ENCODE data around the gene CHST12.
"Not testable (repeated sequence)": the region's sequence is repeated elsewhere in the genome, so short reads cannot be mapped to it uniquely, and the experiment has no call there.

- not testable (repeated sequence) for TF ChIP-seq POLR2A (IDR thresholded peaks at IDR 0.05; ENCODE audit: low read length); RAD21 (conservative IDR thresholded peaks at IDR 0.05 in 1 of 2, IDR thresholded peaks at IDR 0.05 in 1 of 2)
Measured at GRCh38 chr7:2386122-2386521, 17.3 kb upstream of the CHST12 start.

Data from A549 (cell line).